ENCODE data around the gene AWAT2.

AWAT2 gene

DNA sequence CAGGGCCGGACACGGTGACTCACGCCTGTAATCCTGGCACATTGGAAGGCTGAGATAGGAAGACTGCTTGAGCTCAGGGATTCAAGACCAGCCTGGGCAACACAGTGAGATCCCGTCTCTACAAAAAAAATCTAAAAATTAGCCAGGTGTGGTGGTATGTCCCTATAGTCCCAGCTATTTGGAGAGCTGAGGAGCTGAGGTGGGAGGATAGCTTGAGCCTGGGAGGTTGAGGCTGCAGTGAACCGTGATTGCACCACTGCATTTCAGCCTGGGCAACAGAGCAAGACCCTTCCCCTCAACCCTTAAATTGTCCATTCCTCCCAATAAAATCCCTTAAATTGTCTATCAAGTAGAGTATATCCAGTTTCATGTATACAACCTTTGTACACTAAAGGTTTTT, 29.6 kb upstream of the AWAT2 start:
- no peak for FAIRE-seq
- DNase-seq (ENCODE audit: insufficient read length, low spot score): no peak
- TF ChIP-seq POLR2AphosphoS5 (IDR thresholded peaks at IDR 0.05; ENCODE audit: low read depth, low read length): no peak
- no peak for TF ChIP-seq TAF1 (IDR thresholded peaks at IDR 0.05; ENCODE audit: low read depth, low read length)
- TF ChIP-seq POLR2A (IDR thresholded peaks at IDR 0.05; ENCODE audit: low read depth, low read length): no peak
- no peak for TF ChIP-seq POU2F2 (IDR thresholded peaks at IDR 0.05; ENCODE audit: low read depth, low read length)
- no peak for TF ChIP-seq PAX5 (IDR thresholded peaks at IDR 0.05; ENCODE audit: insufficient read depth, low read length, severe bottlenecking)
- no peak for TF ChIP-seq SPI1 (IDR thresholded peaks at IDR 0.05; ENCODE audit: low read depth, low read length)

GRCh38 chrX:70066646-70067045, 16.9 kb upstream of the AWAT2 start:
- FAIRE-seq (no peak), DNase-seq (ENCODE audit: insufficient read length, low spot score) (no peak)
- TF ChIP-seq POLR2A (IDR thresholded peaks at IDR 0.05; ENCODE audit: low read depth, low read length) (no peak), SPI1 (IDR thresholded peaks at IDR 0.05; ENCODE audit: low read depth, low read length) (no peak), TAF1 (IDR thresholded peaks at IDR 0.05; ENCODE audit: low read depth, low read length) (no peak), POLR2AphosphoS5 (IDR thresholded peaks at IDR 0.05; ENCODE audit: low read depth, low read length) (no peak), POU2F2 (IDR thresholded peaks at IDR 0.05; ENCODE audit: low read depth, low read length) (no peak)

- TF ChIP-seq POLR2AphosphoS5 (IDR thresholded peaks at IDR 0.05; ENCODE audit: low read depth, low read length) (no peak), SPI1 (IDR thresholded peaks at IDR 0.05; ENCODE audit: low read depth, low read length) (no peak), POLR2A (IDR thresholded peaks at IDR 0.05; ENCODE audit: low read depth, low read length) (no peak), POU2F2 (IDR thresholded peaks at IDR 0.05; ENCODE audit: low read depth, low read length) (no peak), TAF1 (IDR thresholded peaks at IDR 0.05; ENCODE audit: low read depth, low read length) (no peak), PAX5 (IDR thresholded peaks at IDR 0.05; ENCODE audit: insufficient read depth, low read length, severe bottlenecking) (no peak)
- no peak for DNase-seq (ENCODE audit: insufficient read length, low spot score)
- no peak for FAIRE-seq
These were observed 13.3 kb upstream of the AWAT2 start for GRCh38 chrX:70062961-70063550.

DNA sequence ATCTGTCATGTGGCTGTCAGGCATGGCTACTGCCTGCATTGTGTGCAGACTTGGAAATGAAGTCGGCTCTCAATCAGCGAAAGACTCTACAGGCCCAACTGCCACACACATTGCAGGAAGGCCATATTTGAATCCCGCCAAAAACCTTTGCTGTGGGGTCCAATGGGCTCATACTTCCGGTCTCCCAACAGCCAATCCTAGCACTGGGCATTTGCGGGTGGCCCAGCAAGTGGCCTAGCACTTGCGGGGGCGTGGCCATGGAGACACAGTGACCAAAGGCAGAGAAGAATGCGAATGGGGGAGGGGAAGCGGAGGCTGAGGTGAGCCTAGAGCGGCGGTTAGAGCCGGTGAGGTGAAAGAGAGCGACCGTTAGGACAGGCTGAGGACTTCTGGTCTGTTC, 12.3 kb upstream of the AWAT2 start, which contains the start of gene OTUD6A:
Gene OTUD6A, plus strand, starts transcription at position 382 of the 400 bp plus-strand sequence. CDS start 68 bp downstream, outside the sequence.
- FAIRE-seq: no peak
- TF ChIP-seq POU2F2 (IDR thresholded peaks at IDR 0.05; ENCODE audit: low read depth, low read length): no peak
- DNase-seq (ENCODE audit: insufficient read length, low spot score): no peak

DNA sequence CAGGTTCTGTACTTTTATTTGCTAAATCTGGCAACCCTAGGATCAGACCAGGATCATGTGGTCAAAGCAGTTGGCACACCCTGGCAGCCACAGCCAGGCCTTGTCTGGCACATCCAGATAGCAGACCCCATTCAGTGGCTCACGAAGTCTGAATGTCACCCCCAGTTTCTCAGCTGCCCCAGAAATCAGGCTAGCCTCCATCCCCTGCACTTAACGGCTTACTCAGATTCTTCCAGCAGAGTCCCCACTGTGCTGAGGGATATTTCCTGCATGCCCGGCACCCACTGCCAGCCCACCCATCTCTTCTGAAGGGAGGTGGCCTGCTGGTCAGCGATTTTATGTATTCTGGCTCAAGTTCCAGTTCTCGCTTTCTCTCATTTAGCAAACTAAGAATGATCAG, 4.7 kb upstream of the AWAT2 start:
- no peak for FAIRE-seq
- TF ChIP-seq TAF1 (IDR thresholded peaks at IDR 0.05; ENCODE audit: low read depth, low read length) (no peak), POLR2A (IDR thresholded peaks at IDR 0.05; ENCODE audit: low read depth, low read length) (no peak), POLR2AphosphoS5 (IDR thresholded peaks at IDR 0.05; ENCODE audit: low read depth, low read length) (no peak), SPI1 (IDR thresholded peaks at IDR 0.05; ENCODE audit: low read depth, low read length) (no peak), PAX5 (IDR thresholded peaks at IDR 0.05; ENCODE audit: insufficient read depth, low read length, severe bottlenecking) (no peak), POU2F2 (IDR thresholded peaks at IDR 0.05; ENCODE audit: low read depth, low read length) (no peak)

DNA sequence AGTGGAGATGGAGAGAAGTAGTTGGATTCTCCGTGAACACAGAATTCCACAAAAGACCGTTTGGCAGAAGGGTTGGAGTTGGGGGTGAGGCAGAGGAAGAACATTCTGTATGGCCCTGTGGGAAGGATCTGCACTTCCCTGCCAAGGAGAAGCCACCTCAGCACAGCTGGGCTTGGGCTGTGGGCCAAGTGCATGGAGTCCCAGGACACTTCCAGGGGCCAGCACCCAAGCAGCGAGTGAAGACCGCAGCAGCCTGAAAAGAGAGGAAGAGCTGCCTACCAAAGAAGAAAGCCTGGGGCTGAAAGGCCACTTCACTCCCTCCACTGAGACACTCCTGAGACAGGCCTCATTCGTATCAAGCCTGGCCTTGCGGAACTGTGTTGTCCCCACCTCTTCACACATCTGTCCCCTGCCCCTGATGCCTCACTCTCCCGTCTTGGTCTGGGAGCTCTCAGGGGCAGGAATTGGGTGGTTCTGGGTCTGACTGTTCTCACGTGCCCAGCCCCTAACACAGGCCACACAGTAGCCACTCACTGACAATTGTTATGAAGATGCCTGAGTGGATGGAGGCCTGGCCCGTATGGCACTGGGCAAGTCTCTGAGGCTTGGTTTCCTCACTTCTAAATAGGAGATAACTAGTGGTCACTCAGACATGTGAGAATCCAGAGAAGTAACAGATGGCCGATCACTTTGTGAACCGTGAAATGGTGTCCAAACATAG, 3.3 kb upstream of the AWAT2 start:
- no peak for FAIRE-seq
- TF ChIP-seq POLR2A (IDR thresholded peaks at IDR 0.05; ENCODE audit: low read depth, low read length) (no peak), SPI1 (IDR thresholded peaks at IDR 0.05; ENCODE audit: low read depth, low read length) (no peak)

More for the DNA sequence above, 4.7 kb upstream of the AWAT2 start:
- DNase-seq (ENCODE audit: insufficient read length, low spot score): no peak

GRCh38 chrX:70049406-70049805, 332 bp downstream of the AWAT2 start:
- FAIRE-seq: no peak

More for the DNA sequence above, 3.3 kb upstream of the AWAT2 start:
- no peak for DNase-seq (ENCODE audit: insufficient read length, low spot score)

DNA sequence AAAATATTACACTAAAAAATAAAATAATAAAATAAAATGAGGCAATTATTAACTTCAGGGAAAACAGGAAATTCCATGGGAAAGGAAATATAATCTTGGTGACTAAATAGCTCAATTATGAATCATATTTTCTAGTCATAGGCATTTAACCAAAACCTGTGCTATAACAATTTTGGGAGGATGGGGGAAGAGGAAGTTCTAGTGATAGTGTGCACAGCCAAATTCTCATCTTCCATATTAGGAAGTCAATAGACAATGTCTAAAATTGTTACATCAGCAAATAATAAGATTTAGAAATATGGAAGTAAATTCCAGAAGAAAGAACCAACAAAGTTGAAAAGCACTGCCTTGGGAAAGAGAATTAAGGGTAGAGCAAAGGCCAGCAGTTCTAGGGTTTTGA, 2.8 kb downstream of the AWAT2 start:
- FAIRE-seq (no peak), DNase-seq (ENCODE audit: insufficient read length, low spot score) (no peak)
- TF ChIP-seq POU2F2 (IDR thresholded peaks at IDR 0.05; ENCODE audit: low read depth, low read length): no peak
- TF ChIP-seq TAF1 (IDR thresholded peaks at IDR 0.05; ENCODE audit: low read depth, low read length): no peak
- TF ChIP-seq POLR2AphosphoS5 (IDR thresholded peaks at IDR 0.05; ENCODE audit: low read depth, low read length): no peak
- TF ChIP-seq SPI1 (IDR thresholded peaks at IDR 0.05; ENCODE audit: low read depth, low read length): no peak
- TF ChIP-seq PAX5 (IDR thresholded peaks at IDR 0.05; ENCODE audit: insufficient read depth, low read length, severe bottlenecking): no peak
- TF ChIP-seq POLR2A (IDR thresholded peaks at IDR 0.05; ENCODE audit: low read depth, low read length): no peak

More at GRCh38 chrX:70049406-70049805, 332 bp downstream of the AWAT2 start:
- TF ChIP-seq POLR2A (IDR thresholded peaks at IDR 0.05; ENCODE audit: low read depth, low read length) (no peak), SPI1 (IDR thresholded peaks at IDR 0.05; ENCODE audit: low read depth, low read length) (no peak), PAX5 (IDR thresholded peaks at IDR 0.05; ENCODE audit: insufficient read depth, low read length, severe bottlenecking) (no peak), POLR2AphosphoS5 (IDR thresholded peaks at IDR 0.05; ENCODE audit: low read depth, low read length) (no peak), TAF1 (IDR thresholded peaks at IDR 0.05; ENCODE audit: low read depth, low read length) (no peak), POU2F2 (IDR thresholded peaks at IDR 0.05; ENCODE audit: low read depth, low read length) (no peak)
- no peak for DNase-seq (ENCODE audit: insufficient read length, low spot score)

- FAIRE-seq (no peak), DNase-seq (ENCODE audit: insufficient read length, low spot score) (no peak)
- TF ChIP-seq TAF1 (IDR thresholded peaks at IDR 0.05; ENCODE audit: low read depth, low read length) (no peak), POLR2A (IDR thresholded peaks at IDR 0.05; ENCODE audit: low read depth, low read length) (no peak), SPI1 (IDR thresholded peaks at IDR 0.05; ENCODE audit: low read depth, low read length) (no peak), POU2F2 (IDR thresholded peaks at IDR 0.05; ENCODE audit: low read depth, low read length) (no peak), PAX5 (IDR thresholded peaks at IDR 0.05; ENCODE audit: insufficient read depth, low read length, severe bottlenecking) (no peak), POLR2AphosphoS5 (IDR thresholded peaks at IDR 0.05; ENCODE audit: low read depth, low read length) (no peak)
These were observed 5.0 kb downstream of the AWAT2 start for GRCh38 chrX:70044541-70045245.
